HT1080 (cell line): Measurements from ENCODE around the gene NDUFV1. TPM values are rescaled to one million over a fixed set of nuclear protein-coding genes. Genes with fewer than 3 reads are reported as not detected.
"Not testable (repeated sequence)": the region's sequence is repeated elsewhere in the genome, so short reads cannot be mapped to it uniquely, and the experiment has no call there.

Source experiments
- DNase-seq: peaks from one replicate; pipeline ENCODE4 v3.0.0-alpha.2; 2015; ENCODE audit warnings: low read depth
- small RNA-seq: library from RNA; depleted of rRNA; stranded (forward); fragments of <200 nt; gene quantifications from one replicate; pipeline ENCODE3, GENCODE V24; 2014
- total RNA-seq: library from RNA; depleted of rRNA; stranded (reverse); fragments of >200 nt; shearing (Covaris generic); gene quantifications from 2 replicates; pipeline ENCODE4 v1.2.3, GENCODE V29; 2014; rRNA removed

NDUFV1 gene
- total RNA-seq, 1 experiment from 2014 or later, result 202 TPM

DNA sequence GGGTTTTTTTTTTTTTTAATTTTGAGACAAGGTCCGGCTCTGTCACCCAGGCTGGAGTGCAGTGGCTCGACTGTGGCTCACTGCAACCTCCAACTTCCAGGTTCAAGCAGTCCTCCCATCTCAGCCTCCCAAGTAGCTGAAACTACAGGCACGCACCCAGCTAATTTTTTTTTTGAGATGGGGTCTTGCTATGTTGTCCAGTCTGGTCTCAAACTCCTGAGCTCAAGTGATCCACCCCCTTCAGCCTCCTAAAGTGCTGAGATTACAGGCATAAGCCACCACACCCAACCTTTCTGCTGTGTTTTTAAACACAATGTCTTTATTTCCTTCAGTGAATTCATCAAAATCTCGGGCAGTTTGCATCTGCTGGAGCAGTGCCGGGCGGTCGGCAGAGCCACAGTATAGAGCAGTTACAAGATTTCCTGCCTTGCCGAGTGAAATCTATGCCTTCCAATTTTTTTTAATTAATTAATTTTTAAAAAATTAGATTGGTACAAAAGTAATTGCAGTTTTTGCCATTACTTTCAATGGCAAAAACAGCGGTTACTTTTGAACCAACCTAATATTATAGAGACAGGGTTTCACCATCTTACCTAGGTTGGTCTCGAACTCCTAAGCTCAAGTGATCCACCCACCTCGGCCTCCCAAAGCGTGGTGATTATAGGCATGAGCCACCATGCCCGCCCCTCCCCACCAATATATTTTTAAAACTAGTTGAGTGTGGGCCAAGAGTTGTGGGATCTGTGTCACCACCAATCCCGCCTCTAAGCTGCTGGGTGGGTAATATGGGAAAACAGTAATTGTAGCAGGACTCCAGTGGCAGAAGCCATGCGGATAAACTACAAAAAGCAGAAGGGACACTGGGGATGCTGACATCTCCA, 46.5 kb downstream of the NDUFV1 start:
- no peak for DNase-seq

DNA sequence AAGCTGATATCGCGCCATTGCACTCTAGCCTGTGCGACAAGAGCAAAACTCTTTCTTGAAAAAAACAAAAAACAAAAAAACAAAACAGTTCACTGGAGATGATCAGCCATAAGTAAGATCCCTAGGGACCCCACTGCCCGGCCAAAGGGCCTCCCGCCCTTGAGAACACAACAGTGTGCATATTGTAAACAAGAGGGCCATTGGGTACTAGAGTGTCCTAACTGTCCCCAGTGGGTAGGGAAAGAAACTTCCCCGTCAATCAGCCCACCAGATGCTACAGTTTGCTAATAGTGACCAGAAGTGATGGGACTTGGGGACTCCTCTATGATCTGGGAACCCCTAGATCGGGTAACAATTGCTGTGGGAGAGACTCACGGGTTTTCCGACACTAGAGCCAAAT, 47.5 kb downstream of the NDUFV1 start:
- DNase-seq, result no peak

DNA sequence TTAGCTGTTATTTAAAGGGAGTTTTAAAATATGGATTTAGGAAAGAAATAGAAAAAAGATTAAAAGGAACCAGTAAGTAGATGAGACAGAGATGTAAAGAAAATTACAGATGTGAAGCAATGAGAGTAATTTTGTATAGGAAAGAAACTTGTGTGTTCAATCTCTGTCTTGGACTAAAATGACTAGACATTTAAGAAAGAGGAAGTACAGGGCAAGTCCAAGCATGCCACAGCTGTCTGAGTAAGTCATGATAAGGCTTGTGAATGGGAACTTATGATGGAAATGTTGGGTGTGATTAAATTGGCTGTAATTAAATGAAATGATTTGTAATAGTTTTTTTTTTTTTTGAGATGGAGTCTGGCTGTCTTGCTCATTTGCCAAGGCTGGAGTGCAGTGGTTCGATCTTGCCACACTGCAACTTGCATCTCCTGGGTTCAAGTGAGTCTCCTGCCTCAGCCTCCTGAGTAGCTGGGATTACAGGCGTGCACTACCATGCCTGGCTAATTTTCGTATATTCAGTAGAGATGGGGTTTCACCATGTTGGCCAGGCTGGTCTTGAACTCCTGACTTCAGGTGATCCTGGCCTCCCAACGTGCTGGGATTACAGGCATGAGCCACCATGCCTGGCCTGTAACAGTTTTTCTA, 49.7 kb downstream of the NDUFV1 start:
- DNase-seq, result no peak

DNA sequence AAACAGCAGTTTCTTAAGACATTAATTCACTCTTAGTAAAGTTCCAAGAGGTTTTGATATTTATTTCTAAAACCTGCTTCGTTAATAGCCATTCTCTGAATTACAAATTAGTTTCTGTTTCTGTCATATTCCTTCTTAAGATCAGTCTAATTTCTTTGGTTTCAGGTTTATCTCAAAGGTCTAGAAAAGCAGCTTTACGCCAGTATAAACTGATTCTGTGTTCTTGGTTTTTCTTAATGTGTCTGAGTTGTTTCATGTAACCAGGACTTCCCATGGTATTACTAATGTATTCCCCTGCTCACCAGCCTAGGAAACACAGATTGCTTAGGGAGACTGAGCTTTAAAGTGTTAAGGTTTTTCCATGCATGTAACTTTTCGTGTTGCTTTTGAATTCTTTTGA, 50.6 kb downstream of the NDUFV1 start:
- DNase-seq, result no peak

DNA sequence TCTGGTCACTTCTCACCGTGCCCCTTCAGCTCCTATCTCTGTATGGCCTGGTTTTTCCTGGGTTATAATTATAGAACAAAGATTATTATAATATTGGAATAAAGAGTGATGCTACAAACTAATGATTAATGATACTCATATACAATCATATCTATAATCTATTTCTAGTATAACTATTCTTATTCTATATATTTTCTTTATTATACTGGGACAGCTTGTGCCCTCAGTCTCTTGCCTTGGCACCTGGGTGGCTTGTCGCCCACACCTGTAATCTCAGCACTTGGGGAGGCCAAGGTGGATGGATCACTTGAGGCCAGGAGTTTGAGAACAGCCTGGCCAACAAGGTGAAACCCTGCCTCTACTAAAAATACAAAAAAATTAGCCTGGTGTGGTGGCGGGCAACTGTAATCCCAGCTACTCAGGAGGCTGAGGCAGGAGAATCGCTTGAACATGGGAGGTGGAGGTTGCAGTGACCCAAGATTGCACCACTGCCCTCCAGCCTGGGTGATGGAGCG, 53.0 kb downstream of the NDUFV1 start:
- not testable (repeated sequence) for DNase-seq

DNA sequence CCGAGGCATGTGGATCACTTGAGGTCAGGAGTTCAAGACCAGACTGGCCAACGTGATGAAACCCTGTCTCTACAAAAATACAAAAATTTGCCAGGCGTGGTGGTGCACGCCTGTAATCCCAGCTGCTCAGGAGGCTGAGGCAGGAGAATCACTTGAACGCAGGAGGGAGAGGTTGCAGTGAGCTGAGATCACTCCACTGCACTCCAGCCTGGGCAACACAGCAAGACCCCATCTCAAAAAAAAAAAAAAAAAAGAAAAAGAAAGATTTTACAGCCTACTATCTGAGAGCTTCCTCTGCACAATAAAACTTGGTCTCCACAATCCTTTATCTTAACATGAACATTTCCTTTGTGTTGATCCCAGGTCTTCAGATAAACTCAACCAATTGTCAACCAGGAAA, 54.0 kb downstream of the NDUFV1 start:
- DNase-seq, result not testable (repeated sequence)

Small RNAs within 50 kb of the gene (small RNA-seq; reads per million reads assigned to genes)
- not detected for gene AP003385.3

Other genes starting within 250 kb of the NDUFV1 start
- 7.5 and 9.3 TPM in 2 replicates for gene CLCF1, start 233.3 kb upstream of the NDUFV1 start, total RNA-seq
- 6.5 and 11.7 TPM in 2 replicates for gene RAD9A, start 214.9 kb upstream of the NDUFV1 start, total RNA-seq
- 324 and 339 TPM in 2 replicates for gene PPP1CA, start 205.1 kb upstream of the NDUFV1 start, total RNA-seq
- 0.05 TPM in 1 of 2 replicates, not detected in the other for gene TBC1D10C, start 202.9 kb upstream of the NDUFV1 start, total RNA-seq
- 0.13 TPM in 1 of 2 replicates, not detected in the other for gene CARNS1, start 191.3 kb upstream of the NDUFV1 start, total RNA-seq
- 49.0 and 52.7 TPM in 2 replicates for gene RPS6KB2, start 178.4 kb upstream of the NDUFV1 start, total RNA-seq
- 0.60 TPM in 1 of 2 replicates, not detected in the other for gene PTPRCAP, start 169.3 kb upstream of the NDUFV1 start, total RNA-seq
- 113 and 151 TPM in 2 replicates for gene CORO1B, start 163.5 kb upstream of the NDUFV1 start, total RNA-seq
- gene GPR152, start 154.2 kb upstream of the NDUFV1 start, total RNA-seq, result not detected in 2 replicates
- gene CABP4, start 151.6 kb upstream of the NDUFV1 start, total RNA-seq, result not detected in 2 replicates
- 3.3 and 6.9 TPM in 2 replicates for gene TMEM134, start 137.7 kb upstream of the NDUFV1 start, total RNA-seq
- gene AIP, start 123.9 kb upstream of the NDUFV1 start, total RNA-seq, result 81.5 and 91.2 TPM in 2 replicates
- 0.13 and 0.90 TPM in 2 replicates for gene PITPNM1, start 101.6 kb upstream of the NDUFV1 start, total RNA-seq
- gene CDK2AP2, start 98.8 kb upstream of the NDUFV1 start, total RNA-seq, result 20.0 and 24.7 TPM in 2 replicates
- gene CABP2, start 83.5 kb upstream of the NDUFV1 start, total RNA-seq, result not detected in 2 replicates
- gene GSTP1, start 23.1 kb upstream of the NDUFV1 start, total RNA-seq, result 904 and 1,034 TPM in 2 replicates
- gene NUDT8, start 23.0 kb downstream of the NDUFV1 start, total RNA-seq, result 17.0 and 21.5 TPM in 2 replicates
- not detected in 2 replicates for gene TBX10, start 32.8 kb downstream of the NDUFV1 start, total RNA-seq
- gene ACY3, start 43.8 kb downstream of the NDUFV1 start, total RNA-seq, result not detected in 2 replicates
- gene ALDH3B2, start 67.7 kb downstream of the NDUFV1 start, total RNA-seq, result not detected in 2 replicates